Measurements from ENCODE around the gene SNRNP70.
"Not testable (repeated sequence)": the region's sequence is repeated elsewhere in the genome, so short reads cannot be mapped to it uniquely, and the experiment has no call there.

Gene SNRNP70

DNA sequence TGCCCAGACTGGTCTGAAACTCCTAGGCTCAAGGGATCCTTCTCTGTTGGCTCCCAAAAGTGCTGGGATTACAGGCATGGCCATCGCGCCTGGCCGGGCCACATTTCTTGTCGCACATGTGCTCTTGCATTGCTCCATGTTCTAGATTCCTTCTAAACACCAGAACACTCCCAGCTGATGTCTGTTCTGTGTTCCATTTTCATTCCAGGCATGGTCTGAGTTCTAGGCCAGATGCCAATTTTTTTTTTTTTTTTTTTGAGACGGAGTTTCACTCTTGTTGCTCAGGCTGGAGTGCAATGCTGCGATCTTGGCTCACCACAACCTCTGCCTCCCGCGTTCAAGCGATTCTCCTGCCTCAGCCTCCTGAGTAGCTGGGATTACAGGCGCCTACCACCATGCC is 36.6 kb downstream of the SNRNP70 start:
- not testable (repeated sequence) for DNase-seq

- not testable (repeated sequence) for DNase-seq
These were observed 38.0 kb downstream of the SNRNP70 start for GRCh38 chr19:49123285-49123684.

GRCh38 chr19:49125025-49125731 is 39.9 kb downstream of the SNRNP70 start:
- DNase-seq: no peak

DNA sequence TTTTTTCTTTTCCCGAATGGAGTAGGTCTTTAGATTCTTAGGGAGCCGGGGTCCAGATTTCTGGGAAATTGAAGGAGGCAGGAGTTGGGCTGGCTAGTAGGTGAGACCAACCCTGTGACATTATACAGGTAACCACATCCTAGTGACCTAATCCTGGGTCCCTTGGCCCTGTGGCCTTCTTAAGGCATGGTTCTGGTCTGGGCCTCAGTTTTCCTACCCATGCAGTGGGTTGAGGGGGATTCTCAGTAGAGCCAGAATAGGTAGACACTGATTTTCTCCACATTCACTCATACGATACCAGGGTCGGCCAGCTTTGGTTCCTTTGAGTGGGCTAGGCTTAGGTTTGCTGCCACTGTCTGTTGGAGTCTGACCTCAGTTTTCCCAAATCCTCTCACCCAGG is 41.3 kb downstream of the SNRNP70 start:
- no peak for DNase-seq

GRCh38 chr19:49127225-49127624 is 42.0 kb downstream of the SNRNP70 start:
- not testable (repeated sequence) for DNase-seq

- DNase-seq: peak; percentile 91
These were observed 42.7 kb downstream of the SNRNP70 start for GRCh38 chr19:49127674-49128544.

GRCh38 chr19:49128545-49129237 is 43.4 kb downstream of the SNRNP70 start:
- DNase-seq: no peak

- DNase-seq: no peak
These were observed 44.0 kb downstream of the SNRNP70 start for GRCh38 chr19:49129238-49129583.

- DNase-seq: no peak
These were observed 45.1 kb downstream of the SNRNP70 start for GRCh38 chr19:49130325-49130724.

GRCh38 chr19:49132974-49133609 is 47.8 kb downstream of the SNRNP70 start:
- peak; percentile 43 for DNase-seq

GRCh38 chr19:49133621-49134454 is 48.6 kb downstream of the SNRNP70 start:
- DNase-seq: peak; percentile 62

GRCh38 chr19:49135686-49136085 is 50.4 kb downstream of the SNRNP70 start:
- no peak for DNase-seq

- no peak for DNase-seq
These were observed 51.5 kb downstream of the SNRNP70 start for GRCh38 chr19:49136771-49137171.

GRCh38 chr19:49140951-49141350 is 55.7 kb downstream of the SNRNP70 start:
- no peak for DNase-seq

DNA sequence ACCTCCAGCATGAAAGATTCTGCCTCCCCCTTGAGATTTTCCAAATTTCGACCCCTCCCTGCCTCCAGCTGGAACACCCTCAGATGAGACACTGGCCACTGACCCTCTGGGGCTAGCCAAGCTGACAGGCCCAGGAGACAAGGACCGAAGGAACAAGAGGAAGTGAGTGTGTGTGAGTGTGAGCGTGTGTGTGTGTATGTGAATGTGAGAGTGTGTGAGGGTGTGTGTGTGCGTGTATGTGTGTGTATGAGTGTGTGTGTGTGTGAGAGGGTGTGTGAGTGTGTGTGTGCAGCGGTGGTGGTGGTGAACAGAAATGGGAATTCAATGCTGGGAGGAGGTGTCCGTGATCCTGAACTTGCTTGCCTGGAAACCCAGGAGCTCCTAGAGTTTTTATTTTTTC is 56.1 kb downstream of the SNRNP70 start:
- DNase-seq: no peak

DNA sequence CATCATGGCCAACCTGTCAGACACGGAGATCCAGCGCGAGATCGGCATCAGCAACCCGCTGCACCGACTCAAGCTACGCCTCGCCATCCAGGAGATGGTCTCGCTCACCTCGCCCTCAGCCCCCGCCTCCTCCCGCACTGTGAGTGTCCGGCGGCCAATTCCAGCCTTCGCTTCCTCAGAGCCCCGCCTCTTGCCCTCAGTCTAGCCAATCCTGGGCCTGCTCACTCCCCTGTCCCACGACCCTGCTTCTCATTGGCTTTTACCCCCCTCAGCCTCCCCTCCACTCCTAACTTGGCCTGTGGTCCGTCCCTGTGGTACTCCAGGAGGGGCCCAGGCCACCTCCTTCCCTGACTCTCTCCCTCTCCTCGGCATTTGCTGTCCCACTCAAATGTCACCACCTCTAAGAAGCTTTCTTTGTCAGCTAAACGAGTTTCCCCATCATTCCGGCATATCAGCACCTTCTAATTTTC is 57.6 kb downstream of the SNRNP70 start:
- peak; percentile 72 for DNase-seq

GRCh38 chr19:49145573-49146407 is 60.5 kb downstream of the SNRNP70 start:
- DNase-seq: peak; percentile 77

GRCh38 chr19:49146408-49146770 is 61.1 kb downstream of the SNRNP70 start:
- not testable (repeated sequence) for DNase-seq

DNA sequence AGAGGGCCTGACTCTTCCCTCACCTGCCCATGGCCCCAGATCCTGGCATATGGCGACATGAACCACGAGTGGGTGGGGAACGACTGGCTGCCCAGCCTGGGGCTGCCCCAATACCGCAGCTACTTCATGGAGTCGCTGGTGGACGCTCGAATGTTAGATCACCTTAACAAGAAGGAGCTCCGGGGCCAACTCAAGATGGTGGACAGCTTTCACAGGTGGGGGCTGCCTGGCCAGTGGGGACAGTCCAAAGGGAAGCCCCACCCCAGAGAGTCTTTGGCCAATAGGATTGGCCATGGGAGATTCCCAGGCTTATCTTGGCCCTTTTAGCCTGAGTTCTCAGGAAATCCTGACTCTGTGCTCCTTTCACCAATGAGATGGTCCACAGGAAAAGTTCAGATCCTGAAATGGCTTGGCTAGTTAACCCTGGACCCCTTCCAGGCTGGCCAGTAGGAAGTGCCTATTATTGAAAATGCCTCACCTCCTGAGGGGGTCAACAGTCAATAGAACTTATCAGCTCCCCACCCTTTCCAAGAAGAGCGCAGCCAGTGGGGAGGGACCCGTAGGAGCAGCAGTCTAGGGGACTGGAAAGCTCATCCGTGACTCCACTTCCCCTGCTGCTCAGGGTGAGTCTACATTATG is 62.9 kb downstream of the SNRNP70 start:
- DNase-seq: no peak

GRCh38 chr19:49148784-49149651 is 63.8 kb downstream of the SNRNP70 start:
- DNase-seq: peak; percentile 83
